NCI-H2171 (cell line): ENCODE measurements around the gene TBX10.
"Not testable (repeated sequence)": the region's sequence is repeated elsewhere in the genome, so short reads cannot be mapped to it uniquely, and the experiment has no call there.

Source experiments
- DNase-seq: peaks from one replicate; lab custom pipeline; 2025; lab: John Stamatoyannopoulos, UW

The TBX10 gene

GRCh38 chr11:67639438-67639859 lies at the start of gene TBX10:
Gene TBX10, minus strand, starts transcription at chr11:67639763. Its CDS starts 291 bp downstream, at chr11:67639472.
- no peak for DNase-seq

- no peak for DNase-seq
Observed at GRCh38 chr11:67689178-67689577, 49.6 kb upstream of the TBX10 start.

GRCh38 chr11:67687986-67688385 lies 48.4 kb upstream of the TBX10 start:
- DNase-seq = no peak

GRCh38 chr11:67685641-67686332 lies 46.2 kb upstream of the TBX10 start:
- DNase-seq = not testable (repeated sequence)

GRCh38 chr11:67682126-67683034 lies 42.8 kb upstream of the TBX10 start:
- DNase-seq = not testable (repeated sequence)

GRCh38 chr11:67680696-67681470 lies 41.3 kb upstream of the TBX10 start:
- no peak for DNase-seq

GRCh38 chr11:67675058-67675747 lies 35.6 kb upstream of the TBX10 start:
- DNase-seq = no peak

GRCh38 chr11:67674442-67674871 lies 34.9 kb upstream of the TBX10 start, which contains the start of gene ALDH3B2:
Gene ALDH3B2, minus strand, starts transcription at chr11:67674623. Its CDS starts 7,688 bp downstream, at chr11:67666935.
- no peak for DNase-seq

GRCh38 chr11:67673902-67674301 lies 34.3 kb upstream of the TBX10 start:
- DNase-seq = no peak

- no peak for DNase-seq
Observed at GRCh38 chr11:67673358-67673757, 33.8 kb upstream of the TBX10 start.

GRCh38 chr11:67671211-67671520 lies 31.6 kb upstream of the TBX10 start:
- no peak for DNase-seq

- DNase-seq = no peak
Observed at GRCh38 chr11:67670316-67671210, 31.0 kb upstream of the TBX10 start.

- DNase-seq = no peak
Observed at GRCh38 chr11:67668192-67668551, 28.6 kb upstream of the TBX10 start.

GRCh38 chr11:67667490-67668191 lies 28.1 kb upstream of the TBX10 start:
- no peak for DNase-seq

GRCh38 chr11:67666676-67667489 lies 27.3 kb upstream of the TBX10 start:
- no peak for DNase-seq

- DNase-seq = no peak
Observed at GRCh38 chr11:67666303-67666645, 26.7 kb upstream of the TBX10 start.

GRCh38 chr11:67665541-67666302 lies 26.2 kb upstream of the TBX10 start:
- no peak for DNase-seq

GRCh38 chr11:67664696-67665540 lies 25.4 kb upstream of the TBX10 start:
- DNase-seq = no peak
